ENCODE data around the gene TMPRSS13.

Gene TMPRSS13

GRCh38 chr11:117891362-117891761 lies 37.8 kb downstream of the TMPRSS13 start:
- DNase-seq (ENCODE audit: low read depth), result no peak

GRCh38 chr11:117888139-117888566 lies 41.0 kb downstream of the TMPRSS13 start:
- no peak for DNase-seq (ENCODE audit: low read depth)

GRCh38 chr11:117887431-117888138 lies 41.6 kb downstream of the TMPRSS13 start:
- DNase-seq (ENCODE audit: low read depth), result no peak

GRCh38 chr11:117885777-117886176 lies 43.4 kb downstream of the TMPRSS13 start:
- no peak for DNase-seq (ENCODE audit: low read depth)

GRCh38 chr11:117884994-117885393 lies 44.2 kb downstream of the TMPRSS13 start:
- DNase-seq (ENCODE audit: low read depth), result no peak

GRCh38 chr11:117883063-117883462 lies 46.1 kb downstream of the TMPRSS13 start:
- DNase-seq (ENCODE audit: low read depth), result no peak

- DNase-seq (ENCODE audit: low read depth), result no peak
Observed at GRCh38 chr11:117882311-117882905, 46.8 kb downstream of the TMPRSS13 start.

- no peak for DNase-seq (ENCODE audit: low read depth)
Observed at GRCh38 chr11:117881217-117881616, 48.0 kb downstream of the TMPRSS13 start.

- no peak for DNase-seq (ENCODE audit: low read depth)
Observed at GRCh38 chr11:117879516-117880480, 49.4 kb downstream of the TMPRSS13 start.

GRCh38 chr11:117878939-117879475 lies 50.2 kb downstream of the TMPRSS13 start:
- DNase-seq (ENCODE audit: low read depth), result no peak

- no peak for DNase-seq (ENCODE audit: low read depth)
Observed at GRCh38 chr11:117878314-117878938, 50.8 kb downstream of the TMPRSS13 start.

- no peak for DNase-seq (ENCODE audit: low read depth)
Observed at GRCh38 chr11:117877120-117877784, 52.0 kb downstream of the TMPRSS13 start.

GRCh38 chr11:117876341-117877119 lies 52.7 kb downstream of the TMPRSS13 start, which contains the start of gene FXYD6:
FXYD6 (minus strand) TSS chr11:117876658; CDS start chr11:117842776, 33,882 bp downstream.
- no peak for DNase-seq (ENCODE audit: low read depth)

- no peak for DNase-seq (ENCODE audit: low read depth)
Observed at GRCh38 chr11:117876059-117876340, 53.2 kb downstream of the TMPRSS13 start.

- DNase-seq (ENCODE audit: low read depth), result no peak
Observed at GRCh38 chr11:117875382-117876058, 53.7 kb downstream of the TMPRSS13 start.

- DNase-seq (ENCODE audit: low read depth), result no peak
Observed at GRCh38 chr11:117874910-117875381, 54.3 kb downstream of the TMPRSS13 start.

GRCh38 chr11:117874253-117874909 lies 54.8 kb downstream of the TMPRSS13 start:
- no peak for DNase-seq (ENCODE audit: low read depth)

- DNase-seq (ENCODE audit: low read depth), result no peak
Observed at GRCh38 chr11:117873828-117874125, 55.4 kb downstream of the TMPRSS13 start.

- no peak for DNase-seq (ENCODE audit: low read depth)
Observed at GRCh38 chr11:117872975-117873827, 56.0 kb downstream of the TMPRSS13 start.

Data from EH (cell line).